ENCODE results near the gene CNN3.

Gene CNN3

GRCh38 chr1:94922761-94923331 lies 4.1 kb downstream of the CNN3 start:
- DNase-seq (ENCODE audit: low spot score): no peak

GRCh38 chr1:94921977-94922376 lies 4.9 kb downstream of the CNN3 start:
- DNase-seq (ENCODE audit: low spot score): no peak

GRCh38 chr1:94920061-94920460 lies 6.8 kb downstream of the CNN3 start:
- no peak for DNase-seq (ENCODE audit: low spot score)

- DNase-seq (ENCODE audit: low spot score): no peak
Observed at GRCh38 chr1:94919241-94920030, 7.5 kb downstream of the CNN3 start.

DNA sequence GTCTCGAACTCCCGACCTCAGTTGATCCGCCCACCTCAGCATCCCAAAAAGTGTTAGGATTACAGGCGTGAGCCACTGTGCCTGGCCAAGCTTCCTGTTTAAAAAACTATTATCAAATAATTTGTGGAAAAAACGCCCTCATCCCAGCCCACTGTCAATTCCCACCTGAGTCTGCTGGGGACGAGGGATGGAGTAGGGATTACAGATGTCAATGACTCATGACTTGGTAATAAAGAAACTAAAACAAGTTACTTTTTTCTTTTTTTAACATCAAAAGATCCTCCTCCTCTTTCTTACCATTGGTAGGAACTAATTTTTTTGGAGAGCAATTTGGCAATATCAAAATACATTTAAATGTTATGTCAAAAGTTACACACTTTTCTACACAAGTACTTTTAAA lies 9.7 kb downstream of the CNN3 start:
- DNase-seq (ENCODE audit: low spot score): no peak

DNA sequence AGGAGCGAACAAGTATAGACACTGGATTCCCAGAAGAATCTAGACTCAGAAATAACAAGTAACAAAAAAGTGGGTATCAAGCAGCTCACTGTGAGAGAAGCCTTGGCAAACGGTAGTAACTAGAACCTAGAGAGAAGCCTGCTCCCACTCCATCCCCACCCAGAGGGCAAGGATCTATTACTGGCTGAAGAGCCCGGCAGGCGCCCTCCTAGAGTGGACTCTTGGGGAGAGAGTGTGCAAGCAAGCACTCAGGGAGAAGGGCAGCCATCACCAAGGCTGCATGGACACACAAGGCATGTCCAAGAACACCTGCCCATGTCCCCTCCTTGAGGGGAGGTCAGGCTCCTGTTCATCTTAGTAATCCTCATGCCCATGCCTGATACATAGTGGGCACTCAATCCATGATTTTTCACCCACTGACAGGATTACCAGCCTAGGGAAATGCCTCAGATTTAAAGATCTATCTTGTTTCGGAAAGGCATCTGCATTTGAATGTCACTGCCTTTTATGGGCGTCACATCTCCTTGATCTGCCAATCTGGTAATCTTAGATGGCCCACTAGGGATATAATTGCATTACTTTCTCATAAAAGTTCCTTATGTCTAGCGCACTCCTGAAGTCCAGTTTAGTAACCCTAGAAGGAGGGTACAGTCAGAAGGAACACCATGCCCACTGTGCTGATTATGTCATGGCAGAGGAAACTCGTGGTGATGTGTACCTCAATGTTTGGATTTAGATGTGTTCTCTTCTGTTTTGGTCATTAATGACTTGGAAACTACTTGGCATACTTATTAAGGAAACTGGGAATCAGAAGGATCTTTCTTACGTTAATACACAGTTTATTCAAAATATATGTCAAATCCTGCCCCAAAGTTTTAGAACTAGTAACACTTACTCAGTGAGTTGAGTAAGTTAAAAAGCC lies 14.4 kb downstream of the CNN3 start:
- DNase-seq (ENCODE audit: low spot score): no peak

GRCh38 chr1:94909486-94909885 lies 17.4 kb downstream of the CNN3 start:
- no peak for DNase-seq (ENCODE audit: low spot score)

- DNase-seq (ENCODE audit: low spot score): no peak
Observed at GRCh38 chr1:94908965-94909364, 17.9 kb downstream of the CNN3 start.

DNA sequence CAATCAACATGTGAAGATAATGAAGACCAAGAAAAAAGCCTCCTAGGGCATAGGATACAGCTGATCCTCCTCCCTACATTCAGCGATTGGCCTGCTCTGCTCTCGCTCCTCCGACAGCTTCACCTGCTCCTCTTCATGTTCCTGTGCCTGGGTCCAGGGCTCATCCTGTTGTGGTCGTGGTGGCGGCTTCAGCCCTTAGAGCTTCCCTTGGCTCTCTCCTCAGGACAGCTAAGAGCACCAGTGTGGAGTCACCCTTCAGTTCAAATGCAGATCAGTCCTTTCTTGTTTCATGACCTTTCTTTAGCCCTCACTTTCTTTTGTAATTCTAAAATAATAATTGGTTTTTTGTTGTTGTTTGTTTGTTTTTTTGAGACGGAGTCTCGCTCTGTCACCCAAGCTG lies 18.7 kb downstream of the CNN3 start:
- DNase-seq (ENCODE audit: low spot score): no peak

DNA sequence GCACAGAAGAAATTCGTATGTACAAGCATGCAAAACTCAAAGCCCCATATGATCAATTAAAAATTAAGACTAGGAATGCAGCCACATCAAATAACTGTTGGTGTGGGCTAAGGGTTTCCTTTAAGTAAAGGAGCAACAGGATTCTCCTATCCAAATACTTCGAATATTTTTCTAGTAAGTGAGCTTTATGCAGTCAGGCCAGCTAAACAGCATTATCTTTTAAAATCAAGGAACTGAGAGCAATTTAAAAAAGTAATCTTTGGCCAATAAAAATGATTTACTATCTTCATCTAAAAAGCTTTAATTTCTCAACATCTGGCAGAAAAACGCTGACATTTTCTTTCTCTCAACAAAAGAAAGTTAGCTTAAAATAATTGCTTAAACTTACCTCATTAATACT lies 19.8 kb downstream of the CNN3 start:
- DNase-seq (ENCODE audit: low spot score): no peak

- DNase-seq (ENCODE audit: low spot score): no peak
Observed at GRCh38 chr1:94906382-94906781, 20.5 kb downstream of the CNN3 start.

GRCh38 chr1:94905207-94905606 lies 21.7 kb downstream of the CNN3 start:
- DNase-seq (ENCODE audit: low spot score): no peak

- DNase-seq (ENCODE audit: low spot score): no peak
Observed at GRCh38 chr1:94903280-94904009, 23.5 kb downstream of the CNN3 start.

- DNase-seq (ENCODE audit: low spot score): no peak
Observed at GRCh38 chr1:94901841-94902240, 25.1 kb downstream of the CNN3 start.

GRCh38 chr1:94899756-94900155 lies 27.2 kb downstream of the CNN3 start:
- DNase-seq (ENCODE audit: low spot score): no peak

DNA sequence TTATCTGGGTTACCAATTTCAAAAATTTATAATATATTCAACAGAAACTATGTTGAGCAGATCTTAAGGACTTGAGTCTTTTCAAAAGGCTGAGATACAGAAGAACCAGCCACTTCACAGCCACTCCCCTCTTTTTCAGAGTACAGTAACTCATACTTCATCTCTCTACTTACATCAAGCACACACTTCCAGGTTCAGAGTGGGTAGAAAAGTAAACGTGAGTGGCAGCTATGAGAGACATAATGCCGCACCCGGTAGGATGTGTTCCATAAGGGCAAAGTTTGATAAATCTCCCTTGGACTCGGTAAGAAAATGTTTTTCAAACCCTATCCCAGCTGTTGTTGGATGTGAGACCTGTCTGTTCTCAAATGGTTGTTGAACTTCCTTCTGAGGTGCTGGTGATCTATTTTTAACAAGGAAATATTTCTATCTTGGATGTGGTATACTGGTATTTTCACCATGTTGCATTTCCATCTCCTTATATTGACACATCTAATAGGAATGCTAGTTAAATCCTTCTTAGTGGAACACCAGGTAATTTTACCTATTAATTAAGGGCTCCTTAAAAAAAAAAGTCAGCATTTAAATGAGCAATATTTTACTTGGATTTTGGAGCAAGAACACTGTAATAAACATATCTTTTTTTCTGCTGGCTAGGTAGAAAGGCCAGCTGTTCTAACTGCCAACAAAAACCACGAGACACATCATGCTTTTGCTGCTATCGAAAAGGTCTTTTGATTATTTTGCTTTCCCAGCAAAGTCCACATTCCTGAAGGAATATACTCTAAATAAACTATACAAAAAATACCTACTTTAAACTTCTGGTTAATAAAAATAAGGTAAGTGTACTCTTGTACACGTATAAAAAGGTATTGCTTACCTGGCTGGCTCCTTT lies 28.2 kb downstream of the CNN3 start:
- DNase-seq (ENCODE audit: low spot score): no peak

- DNase-seq (ENCODE audit: low spot score): no peak
Observed at GRCh38 chr1:94895518-94895917, 31.4 kb downstream of the CNN3 start.

GRCh38 chr1:94894630-94895029 lies 32.3 kb downstream of the CNN3 start:
- no peak for DNase-seq (ENCODE audit: low spot score)

GRCh38 chr1:94892604-94893254 lies 34.2 kb downstream of the CNN3 start:
- no peak for DNase-seq (ENCODE audit: low spot score)

DNA sequence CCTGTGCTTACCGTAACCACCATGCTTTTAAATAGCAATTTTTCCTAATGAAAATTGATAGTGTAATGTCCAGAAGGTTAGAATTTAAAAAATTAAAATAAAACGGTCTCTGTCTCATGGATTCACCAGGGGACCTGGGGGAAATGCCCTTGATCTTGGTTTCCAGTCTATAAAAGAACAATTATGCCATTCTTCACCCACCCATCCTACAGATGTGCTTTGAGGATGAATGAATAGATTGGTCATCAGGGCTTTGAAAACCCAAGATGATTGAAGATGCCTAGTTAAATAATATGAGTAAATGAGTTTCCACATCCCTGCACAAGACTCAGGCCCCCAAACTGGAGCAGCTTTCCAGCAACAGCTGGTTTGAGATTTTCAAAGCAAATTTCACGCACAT lies 38.7 kb downstream of the CNN3 start:
- no peak for DNase-seq (ENCODE audit: low spot score)

All from D341Med (cell line).